ENCODE data around the gene GTF3C5. TPM values are rescaled to one million over a fixed set of nuclear protein-coding genes. Genes with fewer than 3 reads are reported as not detected.
"Not testable (repeated sequence)": the region's sequence is repeated elsewhere in the genome, so short reads cannot be mapped to it uniquely, and the experiment has no call there.

The GTF3C5 gene
- total RNA-seq, 1 experiment from 2014 or later, result 48.3 TPM

DNA sequence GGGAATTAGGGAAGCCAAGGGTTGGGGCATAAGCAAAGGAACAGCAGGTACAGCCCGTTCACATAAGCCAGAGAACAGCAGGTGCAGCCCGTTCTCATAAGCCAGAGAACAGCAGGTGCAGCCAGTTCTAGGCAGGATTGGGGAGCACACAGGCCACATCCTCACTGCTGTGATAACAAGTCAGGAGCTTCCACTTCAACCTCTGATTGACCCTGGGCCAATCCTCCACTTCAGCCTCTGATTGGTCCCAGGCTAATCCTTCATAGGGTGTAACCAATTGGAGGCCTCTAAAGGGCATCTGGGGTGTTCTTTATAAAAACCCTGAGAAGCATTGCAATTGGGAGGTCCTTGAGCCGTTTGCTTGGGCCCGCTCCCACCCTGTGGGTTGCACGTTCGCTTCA, 58.5 kb downstream of the GTF3C5 start:
- DNase-seq (ENCODE audit: low read depth), result no peak

GRCh38 chr9:133090187-133090586, 59.4 kb downstream of the GTF3C5 start:
- no peak for DNase-seq (ENCODE audit: low read depth)

DNA sequence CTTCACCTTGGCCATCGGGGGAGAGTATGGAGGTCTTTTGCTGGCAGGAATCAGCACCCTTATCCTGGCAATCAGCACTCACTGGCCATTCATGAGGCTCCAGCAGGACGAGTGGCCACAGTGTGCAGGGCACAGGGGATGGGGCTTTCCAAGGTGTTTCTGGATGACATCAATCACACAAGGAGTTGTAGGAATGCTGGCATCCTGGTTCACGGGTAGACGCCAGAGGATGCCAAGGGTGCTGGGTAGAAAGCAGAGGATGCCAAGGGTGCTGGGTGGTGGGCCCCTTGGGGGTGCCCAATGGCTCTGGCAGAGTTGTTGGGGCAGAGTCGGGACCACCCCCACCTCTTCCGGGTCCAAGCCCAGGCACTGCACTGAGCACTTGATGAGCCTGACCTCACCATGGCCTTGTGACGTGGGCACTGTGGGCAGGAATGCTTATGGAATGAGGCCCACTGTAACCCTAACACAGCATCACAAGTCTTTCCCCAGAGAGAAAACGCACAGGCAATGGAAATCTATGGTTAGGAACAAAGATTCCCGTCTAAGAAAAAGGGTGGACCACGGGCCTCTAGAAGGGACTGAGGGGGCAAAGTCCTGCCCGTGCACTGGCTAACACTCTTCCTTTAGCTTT, 60.1 kb downstream of the GTF3C5 start:
- DNase-seq (ENCODE audit: low read depth), result no peak

GRCh38 chr9:133094351-133094750, 63.6 kb downstream of the GTF3C5 start:
- not testable (repeated sequence) for DNase-seq (ENCODE audit: low read depth)

GRCh38 chr9:133094842-133095393, 64.1 kb downstream of the GTF3C5 start:
- no peak for DNase-seq (ENCODE audit: low read depth)

DNA sequence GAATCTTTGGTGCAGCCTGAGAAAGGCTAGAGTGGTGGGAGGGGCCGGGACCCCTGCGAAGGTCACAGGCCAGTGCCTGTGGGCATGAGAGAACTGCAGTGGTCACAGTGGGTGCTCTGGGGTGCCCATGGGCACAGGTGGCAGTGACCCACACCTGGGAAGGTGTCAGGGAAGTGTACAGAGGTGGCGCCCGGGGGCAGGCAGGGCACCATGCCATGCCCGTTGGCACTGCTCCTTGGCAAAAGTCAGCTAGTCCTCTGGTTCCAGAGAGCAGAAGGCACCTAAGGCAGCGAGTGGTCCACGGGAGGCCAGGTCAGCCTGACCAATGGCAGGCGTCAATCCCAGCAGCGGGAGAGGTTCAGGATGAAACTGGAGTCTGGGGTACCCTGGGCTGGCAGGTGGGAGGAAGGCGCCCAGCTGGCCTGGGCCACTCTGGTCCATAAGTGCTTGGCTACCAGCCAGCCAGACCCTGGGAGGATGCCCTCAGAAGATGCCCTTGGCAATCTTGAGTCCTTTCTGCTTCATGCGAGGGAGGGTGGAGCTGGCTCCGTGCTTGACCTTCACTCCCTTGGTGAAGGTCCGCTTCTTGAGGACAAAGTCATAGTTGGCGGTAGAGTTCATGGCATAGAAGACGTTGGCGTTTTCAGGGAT, 67.4 kb downstream of the GTF3C5 start:
- DNase-seq (ENCODE audit: low read depth), result no peak

GRCh38 chr9:133098871-133099270, 68.1 kb downstream of the GTF3C5 start:
- no peak for DNase-seq (ENCODE audit: low read depth)

GRCh38 chr9:133099726-133100505, 69.1 kb downstream of the GTF3C5 start:
- no peak for DNase-seq (ENCODE audit: low read depth)

DNA sequence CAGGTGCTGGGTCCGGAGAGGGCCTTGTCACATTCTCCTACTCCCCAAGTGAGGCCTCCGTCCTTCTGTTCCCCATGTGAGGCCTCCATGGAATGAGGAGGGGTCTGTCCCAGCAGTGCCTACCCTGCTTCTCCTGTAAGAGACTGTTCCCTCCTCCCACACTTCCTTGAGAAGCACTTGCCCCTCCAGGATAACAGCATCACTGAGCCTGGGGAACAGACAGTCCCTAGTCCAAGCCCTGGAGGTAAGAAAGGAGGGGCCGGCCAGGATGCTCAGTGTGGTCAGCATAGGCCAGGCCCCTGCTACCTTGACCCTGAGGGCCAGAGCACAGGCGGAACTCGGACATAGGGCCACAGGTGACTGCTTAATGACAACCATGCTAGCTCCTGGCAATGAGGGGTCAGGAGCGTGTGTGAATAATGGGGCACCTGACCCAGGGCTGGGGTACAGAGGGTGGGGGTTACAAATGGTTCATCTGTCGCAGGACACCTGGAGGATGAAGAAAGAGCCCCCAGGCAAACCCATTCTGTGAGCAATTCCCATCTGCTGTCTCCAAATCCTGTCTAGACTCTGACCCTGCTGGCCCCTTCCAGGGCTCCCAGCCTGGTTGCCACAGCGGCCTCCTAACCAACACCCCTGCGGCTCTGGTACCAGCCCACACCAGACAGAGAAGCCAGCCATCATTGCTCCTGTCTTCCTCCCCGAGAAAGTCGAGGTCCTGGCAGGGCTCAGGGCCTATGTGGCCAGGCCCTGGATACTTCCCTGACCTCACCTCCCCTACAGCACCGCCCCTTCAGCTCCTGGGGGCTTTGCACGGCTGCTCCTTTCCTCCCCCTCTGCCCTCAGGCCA, 69.9 kb downstream of the GTF3C5 start:
- DNase-seq (ENCODE audit: low read depth), result no peak

DNA sequence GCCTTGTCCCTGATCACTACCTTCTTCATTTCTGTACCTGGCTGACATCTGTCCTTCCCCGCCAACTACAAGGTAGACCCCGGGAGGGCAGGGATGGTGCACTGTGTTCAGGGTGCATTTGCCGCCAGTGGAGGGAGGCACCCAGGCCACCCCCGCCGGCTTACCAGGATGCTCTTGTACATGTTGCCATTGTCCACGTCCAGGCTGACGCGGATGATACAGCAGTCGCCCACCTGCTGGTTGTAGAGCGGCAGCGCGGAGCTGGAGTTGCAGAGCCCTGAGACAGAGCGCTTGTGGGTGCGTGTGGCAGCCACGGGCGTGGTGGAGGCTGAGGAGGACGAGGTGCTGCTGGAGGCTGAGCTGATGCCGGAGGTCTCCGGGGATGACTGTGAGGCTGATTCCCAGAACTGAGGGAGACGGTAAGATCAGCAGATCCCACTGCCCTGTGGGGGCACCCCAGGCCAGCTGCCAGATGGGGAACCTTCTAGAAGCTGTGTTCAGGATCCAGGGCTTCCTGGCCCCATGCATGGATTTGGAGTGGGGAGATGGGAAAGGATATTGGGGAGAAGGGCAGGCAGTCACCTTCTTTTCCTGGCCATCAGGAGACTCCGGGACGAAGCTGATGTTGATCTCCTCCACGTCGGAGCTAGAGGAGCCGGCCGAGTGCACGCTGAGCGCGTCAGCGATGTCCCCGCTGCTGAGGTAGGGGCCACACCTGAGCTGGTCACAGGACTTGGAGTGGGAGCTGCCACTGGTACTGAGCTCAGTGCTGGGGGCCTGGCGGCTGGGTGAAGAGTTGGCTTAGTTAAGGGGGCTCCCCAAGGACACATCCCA, 70.8 kb downstream of the GTF3C5 start:
- DNase-seq (ENCODE audit: low read depth), result no peak

DNA sequence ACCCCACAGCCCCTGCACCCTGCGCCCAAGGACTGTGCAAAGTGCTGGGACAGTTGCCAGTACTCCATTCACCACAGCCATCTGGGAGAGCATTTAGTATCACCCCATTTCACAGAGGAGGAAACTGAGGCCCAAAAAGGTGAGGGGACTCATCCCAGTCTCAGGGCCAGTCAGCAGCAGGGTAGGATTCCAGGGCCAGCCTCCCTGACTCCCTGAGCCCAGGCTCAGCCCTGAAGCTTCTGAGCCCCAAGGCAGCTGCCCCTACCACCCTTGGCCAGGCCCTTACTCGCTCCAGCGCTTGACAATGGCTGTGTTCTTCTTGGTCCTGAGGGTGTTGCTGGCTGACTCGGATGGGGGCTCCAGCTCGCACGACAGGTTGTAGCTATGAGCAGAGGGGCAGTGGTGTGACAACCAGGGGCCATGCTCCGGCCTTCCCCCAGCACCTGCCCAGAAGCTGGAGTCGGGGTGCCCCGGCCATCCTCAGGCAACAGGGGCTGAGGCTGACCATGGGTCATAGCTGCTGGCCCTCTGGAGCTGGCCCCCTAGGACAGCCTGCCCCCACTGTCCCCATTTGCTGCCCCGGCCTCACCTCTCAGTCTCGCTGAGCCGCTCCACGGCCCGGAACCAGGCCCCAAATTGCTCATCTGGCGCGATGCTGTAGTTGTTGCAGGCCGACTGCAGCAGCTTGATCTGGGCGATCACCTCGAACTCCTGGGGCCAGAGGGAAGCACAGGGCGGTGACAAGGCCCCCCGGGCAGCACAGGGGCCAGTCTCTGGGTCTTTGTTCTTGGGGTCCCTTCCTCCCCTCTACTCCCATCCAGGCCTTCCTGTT, 71.6 kb downstream of the GTF3C5 start:
- no peak for DNase-seq (ENCODE audit: low read depth)

DNA sequence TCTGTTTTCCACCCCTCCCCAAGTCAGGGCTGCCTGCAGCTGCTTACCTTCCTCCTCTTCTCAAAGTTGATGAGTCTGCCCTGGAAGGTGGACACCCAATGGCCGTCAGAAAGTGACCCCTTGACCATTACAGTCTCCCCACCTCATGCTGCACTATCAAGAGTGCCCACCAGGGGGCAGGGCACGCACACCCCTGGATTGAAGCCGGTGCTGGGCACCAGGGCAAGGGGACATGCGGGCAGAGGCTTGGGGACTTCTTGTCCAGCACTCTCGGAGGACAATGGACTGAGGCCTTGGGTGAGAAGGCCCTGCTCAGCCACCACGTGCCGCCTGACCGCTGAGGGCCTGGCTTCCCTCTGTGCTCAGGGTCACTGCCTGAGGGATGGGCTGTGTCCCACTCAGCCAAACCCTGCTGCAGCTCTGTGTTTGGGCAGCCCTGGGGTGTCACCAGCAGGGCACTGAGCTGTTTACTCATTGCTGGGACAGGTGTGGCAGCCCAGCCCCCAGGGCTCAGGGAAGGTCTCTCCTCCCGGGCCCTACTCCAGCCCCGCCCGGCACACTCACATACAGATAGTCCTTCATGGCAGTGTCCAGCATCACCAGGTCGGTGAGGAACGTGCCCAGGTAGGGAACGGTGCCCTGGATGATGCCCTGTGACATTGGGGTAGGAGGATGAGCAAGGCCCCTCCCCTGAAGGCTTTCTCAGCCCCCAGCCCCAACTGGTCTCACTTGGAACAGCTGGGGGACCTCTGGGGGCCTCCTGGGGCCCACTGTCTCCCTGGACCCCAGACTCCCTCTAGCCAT, 72.6 kb downstream of the GTF3C5 start:
- peak; percentile 35 for DNase-seq (ENCODE audit: low read depth)

- DNase-seq (ENCODE audit: low read depth), result no peak
Measured at GRCh38 chr9:133103987-133104505, 73.2 kb downstream of the GTF3C5 start.

GRCh38 chr9:133104718-133105460, 74.1 kb downstream of the GTF3C5 start:
- no peak for DNase-seq (ENCODE audit: low read depth)

GRCh38 chr9:133105461-133105770, 74.6 kb downstream of the GTF3C5 start:
- DNase-seq (ENCODE audit: low read depth), result no peak

GRCh38 chr9:133106511-133107244, 75.9 kb downstream of the GTF3C5 start:
- DNase-seq (ENCODE audit: low read depth), result no peak

- DNase-seq (ENCODE audit: low read depth), result no peak
Measured at GRCh38 chr9:133107245-133107722, 76.5 kb downstream of the GTF3C5 start.
